Measurements from ENCODE around the gene DCDC2C.
"Not testable (repeated sequence)": the region's sequence is repeated elsewhere in the genome, so short reads cannot be mapped to it uniquely, and the experiment has no call there.

DCDC2C gene

GRCh38 chr2:3778851-3779495 is 75.6 kb downstream of the DCDC2C start:
- DNase-seq, result no peak

DNA sequence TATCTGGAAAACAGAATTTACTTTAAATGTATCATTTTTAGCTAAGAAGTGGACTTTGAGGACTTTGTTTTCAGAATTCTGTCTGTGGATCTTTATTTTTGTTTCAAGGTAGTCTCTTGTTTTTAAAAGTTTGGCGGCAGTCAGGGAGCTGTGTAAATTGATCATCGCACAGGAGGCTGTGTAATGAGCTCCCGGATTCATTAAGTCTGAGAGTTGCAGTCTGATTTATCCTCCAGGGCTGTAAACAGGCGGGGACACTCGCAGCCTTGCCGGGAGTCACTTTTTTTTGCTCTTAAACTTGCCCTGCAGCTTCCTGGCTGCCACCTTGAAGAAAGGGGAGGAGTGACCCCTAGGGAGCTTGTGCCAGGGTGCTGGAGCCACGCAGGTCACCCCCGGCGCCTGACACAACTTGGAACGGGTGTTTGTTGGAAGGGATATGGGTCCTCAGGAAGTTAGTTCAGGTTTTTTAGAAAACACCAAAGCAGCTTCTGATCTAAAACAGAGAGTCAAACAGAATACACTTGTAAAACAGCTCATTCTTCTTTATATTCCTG is 76.2 kb downstream of the DCDC2C start:
- no peak for DNase-seq

DNA sequence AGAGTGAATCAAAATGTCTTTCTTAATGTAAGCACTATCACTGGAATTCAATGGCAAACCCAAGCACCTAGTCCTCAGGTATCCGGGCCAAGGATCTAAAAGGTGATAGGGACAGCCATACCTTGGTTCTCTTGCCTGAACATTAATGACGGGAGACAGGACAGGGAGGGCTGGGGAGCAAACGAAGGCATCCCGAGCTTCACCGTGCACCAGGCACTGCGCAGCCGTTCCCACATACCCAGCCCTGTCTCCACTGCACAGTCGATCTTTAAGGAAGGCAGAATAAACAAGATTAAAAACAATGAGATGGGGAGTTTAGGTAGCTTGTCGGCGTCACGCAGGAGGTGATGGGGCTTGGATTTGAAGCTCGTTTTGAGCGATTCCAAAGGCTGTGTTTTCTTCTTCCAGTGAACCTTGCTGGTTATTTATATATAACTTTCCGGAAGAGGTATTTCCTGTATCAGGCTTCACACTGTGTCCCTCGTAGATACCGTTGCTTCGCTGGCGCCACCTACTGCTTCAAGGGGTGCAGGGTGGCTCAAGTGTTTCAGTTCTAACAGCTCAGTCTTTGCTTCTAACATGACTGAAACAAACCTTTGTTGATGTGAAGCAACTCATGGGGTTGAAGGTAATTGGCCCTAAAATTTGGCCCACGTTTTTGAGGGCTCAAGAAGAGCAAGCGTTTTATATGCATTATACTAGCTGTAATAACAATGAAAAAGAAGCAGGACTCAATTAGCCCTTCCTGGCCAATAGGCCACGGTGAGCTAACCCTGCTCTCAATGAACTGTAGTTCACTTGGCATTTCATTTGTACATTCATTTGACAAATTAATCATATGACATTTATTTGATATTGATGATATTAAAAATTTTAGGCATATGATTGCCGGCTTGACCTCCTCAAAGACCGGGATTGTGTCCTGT is 77.4 kb downstream of the DCDC2C start:
- peak; percentile 76 for DNase-seq

- DNase-seq, result no peak
These were observed 81.4 kb downstream of the DCDC2C start for GRCh38 chr2:3784731-3785130.

GRCh38 chr2:3785220-3785889 is 82.0 kb downstream of the DCDC2C start:
- no peak for DNase-seq

DNA sequence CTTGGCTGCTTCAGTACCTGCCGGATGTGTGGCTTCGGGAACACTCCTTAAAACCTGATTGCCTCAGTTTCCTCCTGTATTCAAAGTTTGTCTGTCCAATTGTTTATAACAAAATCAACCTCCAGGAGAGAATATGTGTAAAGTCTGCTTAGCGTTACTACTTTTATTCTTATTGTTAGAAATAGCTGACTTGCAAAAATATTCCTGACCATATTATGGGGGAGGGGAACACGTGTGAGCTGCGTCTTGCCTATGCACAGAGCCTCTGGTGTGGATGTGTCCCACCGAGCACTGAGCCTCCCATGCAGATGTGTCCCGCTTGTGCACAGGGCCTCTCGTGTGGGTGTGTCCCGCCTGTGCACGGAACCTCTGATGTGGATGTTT is 82.5 kb downstream of the DCDC2C start:
- no peak for DNase-seq

DNA sequence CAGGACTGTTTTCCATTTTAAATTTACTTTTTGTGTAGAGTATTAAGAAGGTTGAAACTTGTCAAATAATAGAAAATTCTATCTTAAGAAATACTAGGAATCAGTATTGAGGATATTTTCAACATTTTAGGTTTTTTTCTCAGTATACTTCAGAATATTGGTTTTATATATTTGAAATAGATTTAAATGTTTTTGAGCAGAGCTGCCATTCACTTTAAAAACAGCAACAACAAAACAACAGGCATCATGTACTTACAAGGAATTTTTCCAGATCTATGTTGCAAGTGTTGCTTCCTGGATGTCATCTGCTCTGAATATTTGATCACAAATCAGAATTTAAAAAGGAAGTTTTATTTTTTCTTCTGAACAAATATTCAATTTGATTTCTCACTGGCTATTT is 84.4 kb downstream of the DCDC2C start:
- DNase-seq, result no peak

GRCh38 chr2:3789256-3789655 is 85.9 kb downstream of the DCDC2C start:
- DNase-seq, result no peak

GRCh38 chr2:3793249-3793648 is 89.9 kb downstream of the DCDC2C start:
- no peak for DNase-seq

- DNase-seq, result no peak
These were observed 98.1 kb downstream of the DCDC2C start for GRCh38 chr2:3801506-3801905.

- DNase-seq, result no peak
These were observed 102.0 kb downstream of the DCDC2C start for GRCh38 chr2:3805201-3805939.

DNA sequence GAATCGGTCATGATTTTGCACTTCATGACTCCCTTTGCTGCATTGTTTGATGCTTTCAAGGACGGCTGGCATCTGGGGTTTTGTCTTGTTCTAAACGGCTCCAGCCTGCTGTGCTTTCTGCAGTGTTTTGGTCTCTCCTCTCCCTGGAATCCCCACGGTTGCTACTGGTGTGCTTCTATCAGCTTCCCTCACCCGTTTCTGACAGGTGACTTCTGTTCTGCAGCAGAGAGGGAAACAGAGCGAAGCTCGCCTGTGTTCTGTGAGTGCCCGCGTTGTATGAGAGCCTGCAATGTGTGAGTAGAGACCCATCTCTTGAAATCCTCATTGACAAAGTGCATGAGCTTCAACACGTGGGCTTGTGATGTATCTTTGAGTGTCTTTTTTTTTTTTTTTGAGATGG is 102.8 kb downstream of the DCDC2C start:
- no peak for DNase-seq

GRCh38 chr2:3806730-3807129 is 103.4 kb downstream of the DCDC2C start:
- DNase-seq, result no peak

DNA sequence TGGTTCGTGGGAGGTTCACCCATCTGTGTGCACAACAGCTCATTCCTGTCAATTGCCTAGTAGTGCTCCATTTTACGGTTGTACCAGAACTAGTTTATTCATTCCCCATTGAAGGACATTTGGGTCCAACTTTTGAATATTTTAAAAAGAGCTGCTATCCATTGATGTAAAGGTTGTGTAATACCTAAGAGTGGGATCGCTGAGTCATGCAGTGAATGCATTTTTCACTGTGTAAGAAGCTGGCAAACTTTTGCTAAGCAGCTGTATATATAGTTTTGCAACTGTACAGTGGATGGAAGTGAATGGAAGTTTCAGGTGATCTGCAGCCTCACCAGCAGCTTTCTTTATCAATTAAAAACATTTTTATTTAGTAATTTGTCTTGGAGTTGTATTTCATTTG is 104.5 kb downstream of the DCDC2C start:
- no peak for DNase-seq

GRCh38 chr2:3814706-3815245 is 111.4 kb downstream of the DCDC2C start:
- no peak for DNase-seq

GRCh38 chr2:3817144-3817543 is 113.8 kb downstream of the DCDC2C start:
- DNase-seq, result not testable (repeated sequence)

DNA sequence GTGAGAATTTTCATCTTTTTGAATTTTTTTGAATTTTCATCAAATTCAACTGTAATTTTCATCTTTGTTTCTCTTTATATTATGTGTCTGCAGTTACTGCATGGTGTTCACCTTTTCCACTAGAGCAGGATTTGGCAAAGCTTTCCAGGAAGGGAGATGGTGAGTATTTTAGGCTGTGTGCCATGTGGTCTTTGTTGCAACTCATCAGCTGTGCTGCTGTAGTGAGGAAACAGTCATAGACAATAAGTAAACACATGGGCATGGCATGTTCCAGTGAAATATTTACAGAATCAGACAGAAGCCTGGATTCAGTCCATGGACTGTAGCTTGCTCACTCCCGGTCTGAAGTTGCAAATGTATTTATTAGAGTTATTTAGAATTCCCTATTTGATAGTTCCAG is 120.4 kb downstream of the DCDC2C start:
- DNase-seq, result no peak

GRCh38 chr2:3827673-3828575 is 124.5 kb downstream of the DCDC2C start:
- peak; percentile 27 for DNase-seq

DNA sequence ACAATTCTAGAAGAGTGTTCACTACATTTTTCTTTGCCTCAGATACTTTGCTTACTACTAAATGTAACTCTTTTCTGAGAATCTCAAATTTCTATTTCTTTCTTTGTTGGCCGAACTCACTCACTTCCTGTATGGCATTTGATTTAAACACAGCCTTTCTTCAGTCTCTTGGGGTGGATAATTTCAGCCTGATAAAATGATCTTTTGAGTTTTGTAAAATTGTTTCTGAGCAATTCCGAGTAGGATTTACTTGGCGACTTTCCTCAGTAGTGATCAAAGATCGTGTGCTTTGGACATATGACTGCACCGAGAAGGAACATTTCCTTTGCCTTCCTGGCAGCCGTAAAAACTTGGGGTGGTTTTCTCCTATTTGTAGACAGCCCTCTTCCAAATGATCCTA is 127.4 kb downstream of the DCDC2C start:
- no peak for DNase-seq

GRCh38 chr2:3837086-3837485 is 133.7 kb downstream of the DCDC2C start:
- DNase-seq, result no peak

DNA sequence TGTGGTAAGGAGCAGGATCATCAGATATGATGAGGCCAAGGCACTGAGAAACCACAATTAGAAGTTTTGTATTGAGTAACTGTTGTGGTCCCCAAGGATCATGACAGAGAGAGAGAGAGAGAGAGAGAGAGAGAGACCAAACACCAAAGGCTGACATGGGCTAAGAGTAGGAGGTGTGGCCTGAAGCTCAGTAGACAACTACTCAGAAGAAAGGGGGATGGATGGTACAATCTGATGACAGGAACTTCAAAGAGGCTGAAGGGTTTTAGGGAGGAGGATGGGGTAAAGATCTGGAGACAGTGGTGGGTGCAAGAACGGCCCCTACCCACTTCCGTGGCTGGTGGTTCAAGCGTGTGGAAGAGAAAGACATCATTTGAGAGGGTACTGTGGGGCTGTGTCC is 135.0 kb downstream of the DCDC2C start:
- DNase-seq, result no peak

Measured in stimulated activated CD4-positive, alpha-beta T cell treated with anti-CD3 and anti-CD28 coated beads, Interleukin-15, amount 100 ng/mL, for 24 hours (primary cell).